Kidney (tissue), 14 donors: ENCODE data around the gene TMEM63A. TPM values are rescaled to one million over a fixed set of nuclear protein-coding genes. Genes with fewer than 3 reads are reported as not detected.
"Not testable (repeated sequence)": the region's sequence is repeated elsewhere in the genome, so short reads cannot be mapped to it uniquely, and the experiment has no call there.

Source experiments
- DNase-seq, 5 donors: peaks; one replicate each; pipeline ENCODE4 v3.0.0-alpha.2; 2013 to 2020
- FAIRE-seq: peaks from 2 replicates; lab custom pipeline; 2012; peaks lifted over from hg19 to GRCh38; lab: Jason Lieb, UNC
- H3K27ac ChIP-seq, 2 donors: one replicate each; pipeline ENCODE4 v1.7.0; 2013; ENCODE audit warnings: low read depth in 2 of 2, low read length in 2 of 2, inconsistent platforms in 1 of 2
- H3K27me3 ChIP-seq: one replicate; pipeline ENCODE4 v1.7.1; 2013; ENCODE audit warnings: low read length, inconsistent platforms; ENCODE audit not compliant: control insufficient read depth, insufficient read depth
- H3K36me3 ChIP-seq, 3 donors: one replicate each; pipeline versions ENCODE4 v1.7.0 to v1.7.1; 2013; ENCODE audit warnings: low read length in 3 of 3, control low read depth in 1 of 3, inconsistent platforms in 1 of 3; ENCODE audit not compliant: insufficient read depth in 3 of 3, control insufficient read depth in 2 of 3
- H3K4me1 ChIP-seq, 3 donors: one replicate each; pipeline versions ENCODE4 v1.7.0 to v1.7.1; 2013; ENCODE audit warnings: low read length in 3 of 3, inconsistent platforms in 1 of 3, low read depth in 1 of 3; ENCODE audit not compliant: control insufficient read depth in 2 of 3, insufficient read depth in 2 of 3
- H3K4me3 ChIP-seq, 3 donors: one replicate each; pipeline versions ENCODE4 v1.7.0 to v1.8.1; 2013; ENCODE audit warnings: low read length in 3 of 3, control low read depth in 1 of 3, inconsistent platforms in 1 of 3
- H3K9ac ChIP-seq, 3 donors: one replicate each; pipeline versions ENCODE4 v1.7.0 to v1.7.1; 2013; ENCODE audit warnings: low read length in 3 of 3, control low read depth in 1 of 3, inconsistent platforms in 1 of 3
- H3K9me3 ChIP-seq, 3 donors: one replicate each; pipeline versions ENCODE4 v1.7.0 to v1.7.1; 2013; ENCODE audit warnings: low read length in 3 of 3, control low read depth in 1 of 3, inconsistent platforms in 1 of 3; ENCODE audit not compliant: control insufficient read depth in 2 of 3, insufficient read depth in 1 of 3
- CTCF ChIP-seq: IDR thresholded peaks from 3 replicates; pipeline ENCODE4 v1.5.1; 2012; ENCODE audit warnings: mild to moderate bottlenecking, moderate library complexity, borderline replicate concordance; ENCODE audit not compliant: insufficient read depth; ENCODE audit errors: extremely low read depth
- intact Hi-C: fragments of 100-400 bp; cut with DNase I; formaldehyde crosslinking; loops from one replicate; pipeline ENCODE4 v1.11.1; 2022
- polyA plus RNA-seq: library from polyadenylated mRNA; stranded (reverse); fragments of 350-450 nt; fragmentation: Illumina TruSeq; extraction: RNeasy Lipid Tissue Mini Kit (QIAGEN cat#74804); gene quantifications from one replicate; pipeline ENCODE4 v1.2.3, GENCODE V29; 2014; ENCODE audit warnings: low read depth, low replicate concordance; ENCODE audit not compliant: insufficient read depth
- total RNA-seq: library from RNA; stranded (reverse); fragmentation: NEBNext Ultra II Directional; extraction: Animal tissue kit (Norgen Biotek cat#: 25700); gene quantifications from one replicate; pipeline ENCODE4 v1.2.1, GENCODE V29; 2021
- donor health status: control.
- donor health status: control.
- donor health status: control.
- donor health status: control.
- donor health status: control.
- donor health status: DM: yes; HTN: yes; CAD: no.
- donor health status: Normal renal cell carcinoma (clear cell type).

Gene TMEM63A
- total and polyA plus RNA-seq, 2 donors from 2014 or later: 25.5 to 159 TPM

- no peaks in the 10 kb centered on the region for H3K27me3 ChIP-seq
- no peaks in the 10 kb centered on the region for H3K4me1 ChIP-seq
- DNase-seq (peak in 1 of 5 donors; percentile 41), FAIRE-seq (no peak)
- intact Hi-C loops: no loop called here
- no peak overlapping the region for H3K4me3 ChIP-seq
- H3K27ac ChIP-seq: no peak overlapping the region
- no peak overlapping the region for H3K9ac ChIP-seq
- no peak for TF ChIP-seq CTCF
- no peaks in the 10 kb centered on the region for H3K9me3 ChIP-seq
- H3K36me3 ChIP-seq: peaks cover 0 to 38% (median 4%) of the 10 kb centered on the region in 3 donors
Observed at GRCh38 chr1:225840223-225840610, 42.0 kb downstream of the TMEM63A start.

- H3K4me3 ChIP-seq: no peak overlapping the region
- no peaks in the 10 kb centered on the region for H3K27me3 ChIP-seq
- no peak overlapping the region for H3K27ac ChIP-seq
- FAIRE-seq: no peak
- H3K36me3 ChIP-seq: peaks cover 0 to 35% (median 4%) of the 10 kb centered on the region in 3 donors
- no peaks in the 10 kb centered on the region for H3K4me1 ChIP-seq
- H3K9ac ChIP-seq: no peak overlapping the region
- H3K9me3 ChIP-seq: no peaks in the 10 kb centered on the region
- DNase-seq: no peak
- no peak for TF ChIP-seq CTCF
- intact Hi-C loops: no loop called here
Observed at GRCh38 chr1:225838793-225839192, 43.4 kb downstream of the TMEM63A start.

GRCh38 chr1:225836296-225836695 lies 45.9 kb downstream of the TMEM63A start:
- intact Hi-C loops, H3K27me3 ChIP-seq, H3K9ac ChIP-seq, H3K4me3 ChIP-seq, H3K4me1 ChIP-seq, H3K9me3 ChIP-seq, DNase-seq, H3K27ac ChIP-seq, FAIRE-seq: not testable (repeated sequence)
- H3K36me3 ChIP-seq: peaks cover 3 to 41% (median 12%) of the 10 kb centered on the region in 3 donors

GRCh38 chr1:225835856-225836255 lies 46.3 kb downstream of the TMEM63A start:
- Histone ChIP-seq H3K27ac (no peak overlapping the region), H3K27me3 (no peaks in the 10 kb centered on the region), H3K4me3 (no peak overlapping the region), H3K4me1 (no peaks in the 10 kb centered on the region), H3K9me3 (no peaks in the 10 kb centered on the region), H3K9ac (no peak overlapping the region), H3K36me3 (peaks cover 3 to 43% (median 12%) of the 10 kb centered on the region in 3 donors)
- no peak for FAIRE-seq
- TF ChIP-seq CTCF: no peak
- peak in 1 of 5 donors; percentile 71 for DNase-seq
- intact Hi-C loops: no loop called here
